H1 (cell line): ENCODE results near the gene FAU. TPM values are rescaled to one million over a fixed set of nuclear protein-coding genes. Genes with fewer than 3 reads are reported as not detected.
A peak's percentile ranks its signal among the peaks of the same experiment; 100 is the strongest.

Experiments
- CTCF ChIA-PET: fragments of 300-600 bp; sonication (Branson Sonifier 250); formaldehyde crosslinking; loops from one replicate; lab custom pipeline; 2021; ENCODE audit not compliant: partially characterized antibody; lab: Charles Lee
- POLR2A ChIA-PET: fragments of 300-600 bp; sonication (Branson Sonifier 250); formaldehyde crosslinking; loops from one replicate; lab custom pipeline; 2021; ENCODE audit warnings: inconsistent platforms; ENCODE audit not compliant: partially characterized antibody; lab: Charles Lee
- DNase-seq, 2 experiments: peaks; one replicate each; pipeline versions ENCODE4 v3.0.0 to v3.0.0-alpha.2; 2010 to 2022; ENCODE audit warnings: low spot score in 2 of 2, low read depth in 1 of 2, mixed read lengths in 1 of 2
- FAIRE-seq: peaks from 2 replicates; lab custom pipeline; 2011; peaks lifted over from hg19 to GRCh38; lab: Jason Lieb, UNC
- H2AFZ ChIP-seq: 2 replicates; pipeline ENCODE4 v1.8.1; 2012; ENCODE audit warnings: low read length, inconsistent platforms
- H2AK5ac ChIP-seq: 2 replicates; pipeline ENCODE4 v1.6.1; 2013; ENCODE audit warnings: low read depth, low read length
- H2BK120ac ChIP-seq: replicated peaks from 2 replicates; pipeline ENCODE3; 2013; ENCODE audit warnings: low read depth, low read length, inconsistent platforms
- H2BK12ac ChIP-seq: 2 replicates; pipeline ENCODE4 v1.6.1; 2013; ENCODE audit warnings: low read depth, low read length
- H2BK15ac ChIP-seq: 2 replicates; pipeline ENCODE4 v1.6.1; 2013; ENCODE audit warnings: low read length
- H2BK20ac ChIP-seq: 2 replicates; pipeline ENCODE4 v1.6.1; 2013; ENCODE audit warnings: low read length
- H2BK5ac ChIP-seq: 2 replicates; pipeline ENCODE4 v1.6.1; 2013; ENCODE audit warnings: low read depth, low read length
- H3K14ac ChIP-seq: 2 replicates; pipeline ENCODE4 v1.6.1; 2013; ENCODE audit warnings: inconsistent platforms; ENCODE audit not compliant: insufficient read length
- H3K18ac ChIP-seq: 2 replicates; pipeline ENCODE4 v1.6.1; 2013; ENCODE audit warnings: low read length; ENCODE audit errors: extremely low read depth
- H3K23ac ChIP-seq: 2 replicates; pipeline ENCODE4 v1.6.1; 2013; ENCODE audit warnings: inconsistent platforms; ENCODE audit not compliant: insufficient read length
- H3K23me2 ChIP-seq: 2 replicates; pipeline ENCODE4 v1.6.1; 2013; ENCODE audit warnings: low read depth, low read length
- H3K27ac ChIP-seq: 2 replicates; pipeline ENCODE4 v1.6.1; 2011; ENCODE audit warnings: low read depth, low read length, inconsistent platforms
- H3K27me3 ChIP-seq, 4 experiments: replicated peaks in 1 of 4; 1 replicate in 1 of 4; 2 replicates in 3 of 4; pipeline versions ENCODE4 v1.6.1 to v1.8.1; 2011 to 2013; ENCODE audit warnings: low read length in 3 of 4, mild to moderate bottlenecking in 3 of 4, inconsistent platforms in 2 of 4, mixed read lengths in 2 of 4, moderate library complexity in 1 of 4; ENCODE audit not compliant: control insufficient read depth in 3 of 4, insufficient read depth in 3 of 4; ENCODE audit errors: extremely low read depth in 1 of 4
- H3K36me3 ChIP-seq, 4 experiments: 2 replicates each; pipeline versions ENCODE4 v1.6.1 to v1.8.1; 2011 to 2013; ENCODE audit warnings: mild to moderate bottlenecking in 4 of 4, low read length in 3 of 4, moderate library complexity in 2 of 4, control low read depth in 1 of 4, inconsistent platforms in 1 of 4; ENCODE audit not compliant: insufficient read depth in 4 of 4, control insufficient read depth in 2 of 4
- H3K4ac ChIP-seq: replicated peaks from 2 replicates; pipeline ENCODE3; 2013; ENCODE audit warnings: low read length, low read depth, mixed read lengths, inconsistent platforms; ENCODE audit not compliant: insufficient read length
- H3K4me1 ChIP-seq, 4 experiments: replicated peaks in 1 of 4; 1 replicate in 1 of 4; 2 replicates in 3 of 4; pipeline versions ENCODE4 v1.6.1 to v1.8.1; 2011 to 2013; ENCODE audit warnings: low read length in 3 of 4, inconsistent platforms in 2 of 4, mixed read lengths in 1 of 4; ENCODE audit not compliant: insufficient read depth in 4 of 4, control insufficient read depth in 3 of 4
- H3K4me2 ChIP-seq, 2 experiments: 2 replicates each; pipeline versions ENCODE4 v1.6.1 to v1.8.1; 2011 to 2013; ENCODE audit warnings: low read depth in 2 of 2, low read length in 2 of 2, control low read depth in 1 of 2, inconsistent platforms in 1 of 2, mild to moderate bottlenecking in 1 of 2; ENCODE audit not compliant: insufficient read depth in 1 of 2
- H3K4me3 ChIP-seq, 4 experiments: fragments of 200-600, 300-600 bp in 1 of 4; sonication (generic), shearing (Covaris generic), sonication (Bioruptor Twin) in 1 of 4; 2 replicates each; pipeline versions ENCODE4 v1.5.1 to v1.8.1; 2011 to 2016; ENCODE audit warnings: low read length in 4 of 4, low read depth in 3 of 4, control low read depth in 2 of 4, inconsistent platforms in 2 of 4, mild to moderate bottlenecking in 2 of 4, mixed read lengths in 1 of 4, moderate library complexity in 1 of 4; ENCODE audit not compliant: insufficient read depth in 2 of 4; ENCODE audit errors: extremely low read depth in 1 of 4
- H3K56ac ChIP-seq: replicated peaks from 2 replicates; pipeline ENCODE3; 2013; ENCODE audit warnings: low read depth, mild to moderate bottlenecking, mixed read lengths, low read length, inconsistent platforms; ENCODE audit not compliant: insufficient read length
- H3K79me1 ChIP-seq: 2 replicates; pipeline ENCODE4 v1.6.1; 2013; ENCODE audit warnings: low read depth, low read length, control low read depth
- H3K79me2 ChIP-seq, 2 experiments: 2 replicates each; pipeline versions ENCODE4 v1.6.1 to v1.8.1; 2012 to 2013; ENCODE audit warnings: low read length in 2 of 2, mild to moderate bottlenecking in 2 of 2, inconsistent platforms in 1 of 2; ENCODE audit not compliant: insufficient read depth in 2 of 2, control insufficient read depth in 1 of 2
- H3K9ac ChIP-seq, 4 experiments: replicated peaks in 1 of 4; 1 replicate in 1 of 4; 2 replicates in 3 of 4; pipeline versions ENCODE4 v1.6.1 to v1.8.1; 2011 to 2013; ENCODE audit warnings: low read depth in 3 of 4, low read length in 3 of 4, control low read depth in 2 of 4, mild to moderate bottlenecking in 2 of 4, moderate library complexity in 2 of 4, inconsistent platforms in 1 of 4; ENCODE audit errors: extremely low read depth in 1 of 4
- H3K9me3 ChIP-seq, 2 experiments: 2 replicates each; pipeline versions ENCODE4 v1.6.1 to v1.8.1; 2012 to 2013; ENCODE audit warnings: mild to moderate bottlenecking in 2 of 2, moderate library complexity in 2 of 2, control low read depth in 1 of 2, inconsistent platforms in 1 of 2, low read depth in 1 of 2, low read length in 1 of 2, mixed read lengths in 1 of 2; ENCODE audit not compliant: insufficient read depth in 2 of 2
- H4K20me1 ChIP-seq, 2 experiments: replicated peaks in 1 of 2; 2 replicates each; pipeline versions ENCODE3 to v1.8.1; 2011 to 2013; ENCODE audit warnings: inconsistent platforms in 2 of 2, low read length in 2 of 2, mild to moderate bottlenecking in 1 of 2; ENCODE audit not compliant: insufficient read depth in 2 of 2, control insufficient read depth in 1 of 2
- H4K5ac ChIP-seq: 2 replicates; pipeline ENCODE4 v1.6.1; 2013; ENCODE audit warnings: low read length, low read depth, mixed read lengths, inconsistent platforms; ENCODE audit not compliant: insufficient read length
- H4K8ac ChIP-seq: 2 replicates; pipeline ENCODE4 v1.8.0; 2013; ENCODE audit warnings: mild to moderate bottlenecking, moderate library complexity, low read length, inconsistent platforms; ENCODE audit not compliant: insufficient read depth; ENCODE audit errors: extremely low read depth
- H4K91ac ChIP-seq: replicated peaks from 2 replicates; pipeline ENCODE3; 2013; ENCODE audit warnings: low read length, mixed read lengths, inconsistent platforms; ENCODE audit not compliant: insufficient read length
- GTF2F1 ChIP-seq: IDR thresholded peaks from 2 replicates; pipeline ENCODE4 v1.6.1; 2012; ENCODE audit warnings: low read depth, low read length, improper control_type of control experiment, borderline replicate concordance
- RFX5 ChIP-seq: IDR thresholded peaks from 2 replicates; pipeline ENCODE4 v1.6.1; 2011; ENCODE audit warnings: low read depth, low read length, improper control_type of control experiment, borderline replicate concordance
- SP4 ChIP-seq: IDR thresholded peaks from 2 replicates; pipeline ENCODE4 v1.6.1; 2012; ENCODE audit warnings: low read length, inconsistent platforms
- TEAD4 ChIP-seq: IDR thresholded peaks from 2 replicates; pipeline ENCODE4 v1.6.1; 2012; ENCODE audit warnings: low read depth, low read length, inconsistent platforms, mixed read lengths
- WGBS, 2 experiments: shearing (Covaris generic) in 1 of 2; methylation state at CpG; one replicate each; pipeline versions ENCODE4 v1.1.6 to v1.1.7; 2013 to 2015; ENCODE audit warnings: low lambda C conversion rate in 2 of 2, mixed read lengths in 2 of 2, inconsistent platforms in 1 of 2, low coverage in 1 of 2, missing lambda C conversion rate in 1 of 2; ENCODE audit not compliant: insufficient replicate concordance in 2 of 2, insufficient coverage in 1 of 2, insufficient read length in 1 of 2; ENCODE audit errors: extremely low coverage in 1 of 2, missing lambda C conversion rate in 1 of 2; 5-methylcytosine and 5-hydroxymethylcytosine counted together
- polyA plus RNA-seq, 7 experiments: library from polyadenylated mRNA; depleted of rRNA in 3 of 7; stranded (reverse) in 5 of 7; unstranded in 2 of 7; fragments of >200 nt in 5 of 7; fragments of 200-250 nt in 2 of 7; gene quantifications; 1 replicate in 5 of 7; 2 replicates in 1 of 7; 4 replicates in 1 of 7; pipeline versions ENCODE4 v1.2.1 to v1.2.3, GENCODE V29; 2011 to 2013; ENCODE audit warnings: missing spikeins in 2 of 7, mixed read lengths in 2 of 7
- total RNA-seq: library from RNA; stranded (reverse); fragmentation: NEBNext Ultra II Directional; extraction: Animal tissue kit (Norgen Biotek cat#: 25700); gene quantifications from 2 replicates; pipeline ENCODE4 v1.2.1, GENCODE V29; 2021

FAU gene
- total and polyA plus RNA-seq, 2 of the 8 experiments (the other 6 are each of a cell fraction or from before 2014, with no cell fraction given): 826 to 896 TPM

- no peak overlapping the region for H2AFZ ChIP-seq
- DNase-seq (no peak), FAIRE-seq (no peak)
- no peak overlapping the region for H3K18ac ChIP-seq
- H2AK5ac ChIP-seq: no peak overlapping the region
- H3K23me2 ChIP-seq: no peaks in the 10 kb centered on the region
- WGBS, 2 experiments: 88% methylated on average over 8 of the region's 8 CpGs; no CpG with 5 or more reads in 1 of the 2 experiments
- peaks cover 0 to 6% (median 4%) of the 10 kb centered on the region in 4 experiments; a peak in 6 of 7 replicates for H3K4me1 ChIP-seq
- H4K8ac ChIP-seq: no peak overlapping the region; the same call in 1 of the 2 replicates
- H3K4ac ChIP-seq: no peak overlapping the region
- H3K14ac ChIP-seq: no peak overlapping the region
- H3K4me3 ChIP-seq: peak overlapping the region; percentile 29 to 88 (median 55); a peak in 5 of 8 replicates
- no peak overlapping the region for H2BK12ac ChIP-seq
- H3K9me3 ChIP-seq: no peaks in the 10 kb centered on the region
- no peak overlapping the region for H4K91ac ChIP-seq
- no peak overlapping the region for H2BK120ac ChIP-seq
- H3K36me3 ChIP-seq: peaks cover 0 to 3% (median 0%) of the 10 kb centered on the region in 4 experiments; a peak in 1 of 8 replicates
- H3K79me1 ChIP-seq: peaks cover 2% of the 10 kb centered on the region; the same call in 1 of the 2 replicates
- H3K23ac ChIP-seq: no peak overlapping the region
- H2BK20ac ChIP-seq: no peak overlapping the region
- no peak overlapping the region; the same call in 1 of the 2 replicates for H2BK5ac ChIP-seq
- H3K4me2 ChIP-seq: peak overlapping the region; percentile 53 to 64
- peaks cover 0 to 3% of the 10 kb centered on the region in 2 experiments for H4K20me1 ChIP-seq
- H4K5ac ChIP-seq: no peak overlapping the region
- ChIA-PET CTCF (interaction anchor here (4.4 kb wide), 1 partner anchor 14 kb away, joined by 85 read pairs; the partner anchor contains the start of gene TM7SF2), POLR2A (interaction anchor here (0.7 to 16.8 kb wide), 13 partner anchors 9 to 293 kb away, joined by 3 to 230 read pairs (median 5); partner anchors contain the start of genes ARL2, BATF2, CDCA5 and FAU)
- peaks cover 0 to 13% of the 10 kb centered on the region in 2 experiments; a peak in 1 of 4 replicates for H3K79me2 ChIP-seq
- H2BK15ac ChIP-seq: no peak overlapping the region
- no peak overlapping the region for H3K56ac ChIP-seq
- H3K9ac ChIP-seq: no peak overlapping the region
- no peak overlapping the region for H3K27ac ChIP-seq
- no peaks in the 10 kb centered on the region for H3K27me3 ChIP-seq
- TF ChIP-seq RFX5 (no peak), SP4 (no peak), GTF2F1 (no peak), TEAD4 (no peak)
Observed at GRCh38 chr11:65096926-65097325, 25.0 kb downstream of the FAU start.
